HuH-7.5 (cell line): ENCODE results near the gene TXNRD1.

Source experiments
- DNase-seq: peaks from one replicate; pipeline ENCODE4 v3.0.0; 2011; ENCODE audit warnings: low spot score

The TXNRD1 gene

DNA sequence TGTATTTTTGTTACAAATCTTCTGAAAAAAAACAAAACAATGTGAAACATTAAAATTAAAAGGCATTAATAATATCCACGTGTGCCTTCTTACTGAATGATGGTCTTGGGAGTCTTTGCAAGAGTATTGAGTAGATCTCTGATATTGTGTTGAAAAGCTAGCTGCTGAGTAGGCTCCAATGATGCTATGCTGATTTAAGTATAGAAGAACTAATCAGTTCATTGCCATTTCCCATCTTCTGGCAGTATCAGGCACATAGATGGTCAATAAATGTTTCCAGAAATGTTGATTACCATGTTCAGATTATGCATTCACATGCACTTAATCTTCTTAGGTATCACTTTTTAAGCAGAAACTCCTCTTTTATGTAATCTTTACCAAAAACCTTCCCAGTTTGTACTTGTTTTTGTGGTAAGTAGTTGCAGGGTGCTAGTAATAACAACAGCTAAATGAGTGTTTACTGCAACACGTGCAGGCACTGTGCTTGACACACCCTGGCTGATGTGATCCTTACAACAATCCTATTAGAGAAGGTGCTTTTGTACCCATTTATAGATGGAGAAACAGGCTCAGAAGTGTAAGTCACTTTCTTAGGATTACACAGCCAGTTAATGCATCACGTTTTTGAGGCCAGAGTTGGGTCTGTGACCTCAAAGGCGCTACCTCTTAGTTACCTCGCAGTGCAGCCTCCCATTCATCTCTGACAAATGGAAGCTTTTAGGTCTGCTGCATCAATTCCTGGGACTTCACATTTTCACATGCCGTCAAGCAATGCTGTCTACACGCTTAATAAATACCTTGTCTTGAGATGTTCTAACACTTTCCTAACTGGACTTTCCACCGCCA, 134.9 kb downstream of the TXNRD1 start:
- no peak for DNase-seq

DNA sequence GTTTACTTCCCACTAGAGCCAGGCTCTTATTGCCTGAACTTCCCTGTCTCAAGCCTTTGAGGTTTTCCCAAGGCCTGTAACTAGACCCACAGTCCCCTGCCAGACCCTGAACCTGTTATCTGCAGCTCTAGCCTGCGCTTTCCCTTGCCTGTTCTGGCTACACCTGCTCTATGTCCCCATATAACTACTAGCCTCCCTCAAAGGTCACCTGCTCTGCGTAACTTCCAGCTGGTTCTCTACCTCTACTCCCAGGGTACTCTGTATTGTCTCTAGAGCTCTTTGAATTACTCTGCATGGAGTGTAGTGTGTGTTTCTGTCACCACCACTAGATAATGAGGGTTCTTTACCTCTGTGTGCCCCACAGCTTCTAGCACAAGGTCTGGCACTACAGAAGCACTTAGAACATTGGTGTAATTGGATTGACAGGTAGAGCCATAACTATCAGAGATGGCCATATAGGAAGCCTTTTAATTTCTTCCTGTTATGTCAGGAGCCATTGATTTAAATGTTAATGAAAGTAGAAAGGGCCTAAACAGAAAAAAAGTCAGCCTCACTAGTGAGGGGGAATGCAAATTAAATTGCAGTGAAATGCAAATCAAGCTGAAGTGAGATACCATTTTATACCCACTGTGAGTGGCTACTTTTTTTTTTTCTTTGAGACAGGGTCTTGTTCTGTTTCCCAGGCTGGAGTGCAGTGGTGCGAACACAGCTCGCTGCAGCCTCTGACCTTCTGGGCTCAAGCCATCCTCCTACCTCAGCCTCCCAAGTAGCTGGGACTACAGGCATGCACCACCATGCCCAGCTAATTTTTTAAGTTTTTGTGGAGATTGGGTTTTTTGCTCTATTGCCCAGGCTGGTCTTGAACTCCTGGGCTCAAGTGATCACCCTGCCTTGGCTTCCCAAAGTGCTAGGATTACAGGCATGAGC, 135.7 kb downstream of the TXNRD1 start:
- no peak for DNase-seq

DNA sequence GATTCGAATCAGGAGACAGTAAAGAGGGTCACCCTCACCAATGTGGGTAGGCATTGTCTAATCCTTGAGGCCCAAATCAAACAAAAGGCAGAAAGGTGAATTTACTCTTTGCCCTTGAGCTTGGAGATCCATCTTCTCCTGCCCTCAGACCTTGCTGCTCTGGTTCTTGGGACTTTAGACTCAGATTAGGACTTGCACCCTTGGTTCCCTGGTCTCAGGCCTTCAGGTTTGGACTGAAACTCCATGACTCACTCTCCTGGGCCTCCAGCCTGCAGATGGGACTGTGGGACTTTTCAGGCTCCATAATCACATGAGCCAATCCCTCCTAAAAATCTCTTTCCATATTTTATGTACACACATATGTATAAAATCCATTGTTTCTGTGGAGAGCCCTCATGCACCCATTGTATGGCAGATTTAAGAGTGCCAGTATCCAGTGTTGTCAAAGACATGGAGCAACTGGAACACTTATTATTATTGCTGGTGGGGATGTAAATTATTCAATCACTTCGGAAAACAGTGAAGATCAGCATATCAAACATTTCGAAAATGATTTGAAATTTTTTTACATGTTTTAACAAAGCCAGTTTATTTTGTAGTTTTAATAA, 136.6 kb downstream of the TXNRD1 start:
- no peak for DNase-seq

DNA sequence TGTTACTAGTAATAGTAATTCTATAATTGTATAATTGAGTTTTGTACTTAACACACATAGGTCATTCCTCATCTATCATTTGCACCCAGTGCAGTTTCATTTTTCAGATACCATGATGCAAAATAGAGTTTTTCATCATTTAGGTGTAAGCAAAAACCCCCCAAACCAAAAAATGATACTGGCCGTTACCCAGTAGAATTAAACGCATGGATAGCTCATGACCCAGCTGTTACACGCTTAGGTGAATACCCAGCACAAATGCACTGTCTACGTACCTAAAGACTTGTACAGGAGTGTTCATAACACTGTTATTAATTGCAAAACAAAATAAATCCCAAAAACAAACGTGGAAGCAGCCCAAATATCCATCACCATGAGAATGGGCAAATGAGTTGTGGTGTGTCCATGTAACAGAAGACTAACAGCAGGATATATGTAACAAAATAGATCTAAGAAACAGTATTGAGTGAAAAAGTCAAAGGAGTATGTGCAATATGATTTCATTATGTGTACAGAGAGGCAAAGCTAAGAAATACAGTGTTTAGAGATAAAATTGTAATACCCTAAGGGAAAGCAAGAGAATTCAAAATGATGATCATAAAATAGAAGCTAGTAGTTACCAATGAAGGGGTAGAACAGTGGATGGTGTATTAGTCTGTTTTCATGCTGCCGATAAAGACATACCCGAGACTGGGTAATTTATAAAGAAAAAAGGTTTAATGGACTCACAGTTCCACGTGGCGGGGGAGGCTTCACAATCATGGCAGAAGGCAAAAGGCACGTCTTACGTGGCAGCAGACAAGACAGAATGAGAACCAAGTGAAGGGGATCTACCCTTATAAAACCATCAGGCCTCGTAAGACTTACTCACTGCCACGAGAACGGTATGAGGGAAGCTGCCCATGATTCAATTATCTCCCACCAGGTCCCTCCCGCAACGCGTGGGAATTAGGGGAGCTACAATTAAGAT, 137.7 kb downstream of the TXNRD1 start:
- DNase-seq = no peak

DNA sequence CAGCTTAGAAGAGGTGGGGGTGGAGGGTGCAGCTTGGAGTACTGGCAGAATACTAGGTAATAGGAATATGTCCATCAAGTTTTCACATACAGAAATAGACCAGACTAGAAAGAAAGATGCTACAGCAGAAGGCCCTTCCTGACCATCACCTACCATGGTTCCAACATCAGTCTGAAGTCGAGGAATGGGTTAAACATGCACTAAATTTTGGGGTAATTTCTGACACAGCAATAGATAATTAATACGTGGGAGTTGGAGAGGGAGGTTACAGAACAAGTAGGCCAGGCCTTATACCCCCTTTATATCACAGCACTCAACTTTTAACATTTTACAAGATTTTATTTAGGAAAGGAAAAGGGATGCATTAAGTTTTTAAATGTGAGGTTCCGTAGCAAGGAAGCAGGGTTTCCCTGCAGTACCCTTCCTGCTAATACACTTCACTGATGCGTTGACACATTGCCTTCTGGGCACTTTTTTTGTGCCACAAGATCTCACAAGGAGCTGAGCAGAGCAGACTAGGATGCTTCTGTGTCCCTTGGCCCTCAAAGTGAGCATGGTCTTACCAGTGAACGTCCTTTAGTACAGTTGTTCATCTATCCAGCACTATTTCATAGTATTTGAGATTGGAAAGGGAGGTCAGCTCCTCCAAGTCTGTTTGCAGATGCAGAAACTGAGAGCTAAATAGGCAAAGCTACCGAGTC, 138.7 kb downstream of the TXNRD1 start:
- no peak for DNase-seq

DNA sequence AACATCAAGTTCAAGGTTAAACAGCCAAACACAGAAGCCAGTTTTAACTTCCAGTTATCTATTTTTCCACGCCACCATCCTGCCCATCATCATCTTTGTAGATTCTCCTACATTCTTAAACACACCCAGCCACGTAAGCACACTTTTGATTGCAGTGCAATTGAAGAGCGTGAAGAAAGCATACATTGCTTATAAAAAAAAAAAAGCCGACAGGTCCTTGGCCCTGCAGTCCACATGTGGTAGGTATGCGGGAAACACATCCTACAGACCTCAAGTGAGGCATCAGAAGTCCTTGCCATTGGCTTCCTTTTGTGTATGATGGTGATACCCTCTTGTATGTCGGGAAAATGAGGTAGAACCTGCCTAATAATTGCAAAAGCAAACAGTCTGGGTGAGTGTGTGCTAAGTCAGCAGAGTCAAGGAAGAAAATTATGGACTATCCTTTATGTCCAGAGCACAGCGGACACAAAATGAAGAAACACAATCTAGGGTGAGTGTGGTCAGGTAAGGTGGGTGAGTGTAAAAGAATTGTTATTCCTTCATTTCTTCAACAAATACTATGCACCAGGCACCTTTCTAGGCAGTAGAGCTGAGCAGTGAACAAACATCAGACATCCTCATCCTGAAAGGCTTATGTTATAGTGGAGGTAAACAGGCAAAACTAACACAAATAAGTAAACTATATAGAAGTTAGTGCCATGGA, 139.4 kb downstream of the TXNRD1 start:
- no peak for DNase-seq

DNA sequence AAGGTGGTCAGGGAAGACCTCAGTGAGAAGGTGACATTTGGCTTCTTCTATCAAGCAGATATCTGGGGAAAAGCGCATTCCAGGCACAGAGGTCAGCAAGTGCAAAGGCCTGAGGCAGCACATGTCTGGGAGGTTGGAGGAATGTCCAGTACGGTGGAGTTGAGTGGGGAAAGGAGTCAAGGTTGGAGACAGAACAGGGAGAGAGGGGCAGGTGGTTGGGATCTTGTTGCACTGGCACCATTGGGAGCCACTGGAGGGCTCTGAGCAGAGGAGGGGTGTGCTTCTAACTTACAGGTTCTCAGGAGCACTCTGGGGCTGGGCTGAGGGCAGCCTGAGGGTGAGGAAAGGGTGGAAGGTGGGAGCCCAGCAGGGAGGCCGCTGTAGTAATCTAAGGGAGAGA, 140.1 kb downstream of the TXNRD1 start:
- DNase-seq = no peak

DNA sequence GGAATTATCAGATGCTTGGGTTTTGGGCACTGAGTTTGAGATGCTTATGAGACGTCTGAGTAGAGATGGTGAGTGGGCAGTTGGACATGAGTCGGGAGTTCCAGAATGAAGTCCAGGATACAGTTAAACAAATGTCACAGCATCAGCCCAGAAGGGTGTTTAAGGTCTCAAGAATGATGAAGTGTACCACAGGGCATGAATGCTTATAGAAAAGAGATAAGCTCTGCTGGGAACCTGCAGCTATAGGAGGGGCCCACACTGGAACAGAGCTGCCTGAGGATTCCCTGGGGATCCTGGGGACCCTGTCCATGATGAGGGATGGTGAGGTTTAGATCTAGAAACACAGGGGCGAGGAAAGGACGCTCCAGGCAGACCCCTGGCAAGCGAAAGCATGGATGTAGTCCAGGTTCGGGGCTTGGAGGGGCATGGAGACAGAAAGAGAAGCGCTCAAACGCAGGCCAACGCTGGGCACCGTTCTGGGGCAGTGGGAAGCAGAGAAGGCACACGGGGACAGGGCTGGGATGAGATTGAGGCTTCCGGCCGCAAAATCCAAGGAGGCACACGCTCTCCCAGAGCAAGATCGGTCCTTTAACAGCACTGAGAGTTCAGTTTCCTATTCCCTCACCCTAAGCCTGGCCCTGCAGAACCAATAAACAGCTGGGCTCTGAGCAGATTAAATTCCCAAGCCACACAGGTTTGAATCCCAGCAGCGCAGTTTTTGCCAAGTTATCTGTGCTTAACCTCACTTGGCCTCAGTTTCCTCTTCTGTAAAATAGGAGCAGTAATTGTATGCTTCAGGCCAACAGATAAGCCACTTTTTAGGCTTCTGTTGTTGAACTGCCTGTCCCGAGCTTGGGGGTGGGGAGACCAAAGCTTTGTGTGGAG, 140.9 kb downstream of the TXNRD1 start:
- DNase-seq = no peak

DNA sequence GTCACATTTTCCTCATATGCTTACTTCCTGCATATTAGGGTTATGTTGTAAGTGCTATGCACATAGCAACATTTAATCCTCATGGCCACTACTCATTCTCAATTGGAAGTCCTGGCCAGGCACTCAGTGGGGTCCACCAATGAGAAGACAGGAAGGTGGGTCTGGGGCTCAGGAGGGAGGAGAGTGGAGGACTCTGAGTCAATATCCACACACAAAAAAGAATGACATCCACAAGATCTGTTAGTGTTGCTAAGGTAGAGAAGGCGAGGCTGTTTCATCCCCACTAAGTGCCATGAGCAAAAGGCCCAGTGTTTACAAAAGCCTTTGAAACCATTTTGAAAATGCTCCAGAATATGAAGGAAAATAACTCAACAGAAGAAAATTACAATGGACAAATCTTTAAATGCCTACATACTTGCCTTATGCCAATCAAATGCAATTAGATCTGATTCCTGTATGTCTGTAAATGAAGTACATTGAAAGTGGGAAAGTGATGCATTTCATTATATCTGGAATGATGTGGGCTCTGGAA, 141.9 kb downstream of the TXNRD1 start:
- DNase-seq = no peak

DNA sequence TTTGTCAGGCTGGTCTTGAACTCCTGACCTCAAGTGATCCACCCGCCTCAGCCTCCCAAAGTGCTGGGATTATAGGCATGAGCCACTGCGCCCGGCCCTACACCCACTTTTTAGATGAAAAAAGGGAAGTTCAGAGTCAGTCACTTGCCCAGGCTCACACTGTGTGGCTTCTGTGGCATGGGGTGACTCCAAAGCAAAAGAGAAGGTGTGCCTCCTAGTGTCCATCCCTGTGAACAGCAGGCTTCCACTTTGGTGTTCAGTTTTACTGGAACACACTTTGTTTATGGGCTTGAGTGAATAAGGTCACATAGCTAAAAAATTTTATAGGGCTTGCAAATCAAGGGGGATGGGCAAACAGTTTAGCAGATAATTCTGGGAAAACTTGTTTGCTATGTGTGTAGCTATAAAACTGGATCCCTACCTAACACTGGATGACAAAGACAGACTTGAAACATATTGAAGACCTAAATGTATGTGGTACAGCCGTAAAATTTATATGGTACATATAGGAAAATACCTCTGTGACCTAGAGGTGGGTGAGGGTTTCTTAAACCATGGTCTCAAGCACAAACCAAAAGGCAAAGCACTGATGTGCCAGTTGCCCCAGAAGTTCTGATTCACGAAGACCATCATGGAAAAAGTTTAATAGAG, 142.9 kb downstream of the TXNRD1 start:
- peak; percentile 60 for DNase-seq

DNA sequence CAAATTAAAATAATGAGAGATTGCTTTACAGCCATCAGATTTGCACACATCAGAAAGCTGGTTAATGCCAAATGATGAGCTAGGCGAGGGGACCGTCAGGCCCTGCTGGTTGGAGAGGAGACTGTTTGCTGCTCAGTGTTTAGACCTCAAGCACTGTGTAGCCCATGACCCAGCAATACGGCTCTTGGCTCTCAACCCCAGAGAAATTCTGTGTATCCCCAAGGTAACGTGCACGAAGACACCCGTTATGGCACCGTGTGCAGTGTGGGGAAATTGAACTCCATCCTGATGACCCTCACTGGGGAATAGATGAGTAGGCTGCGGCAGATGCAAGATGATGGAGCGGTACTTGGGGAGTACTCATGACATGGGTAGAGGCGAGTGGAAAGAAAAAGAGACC, 143.6 kb downstream of the TXNRD1 start:
- no peak for DNase-seq

DNA sequence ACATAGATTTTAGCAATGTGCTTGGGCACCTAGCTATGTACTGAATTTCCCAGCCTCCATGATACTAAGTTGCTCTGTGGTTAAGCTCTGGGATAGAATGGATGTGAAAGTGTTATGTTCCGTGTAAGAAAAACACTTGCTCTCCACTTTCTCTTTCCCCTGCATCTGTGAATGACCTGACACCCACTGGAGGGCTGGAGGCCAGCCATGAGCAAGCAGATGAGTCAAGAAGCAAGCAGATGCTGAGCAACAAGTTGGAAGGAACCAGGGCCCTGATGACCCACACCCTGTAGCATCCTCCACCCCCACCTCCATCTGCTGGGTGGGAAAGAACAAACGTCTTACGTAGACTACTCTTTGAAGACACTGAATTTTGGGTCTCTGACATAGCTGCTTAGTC, 144.6 kb downstream of the TXNRD1 start:
- DNase-seq = no peak

DNA sequence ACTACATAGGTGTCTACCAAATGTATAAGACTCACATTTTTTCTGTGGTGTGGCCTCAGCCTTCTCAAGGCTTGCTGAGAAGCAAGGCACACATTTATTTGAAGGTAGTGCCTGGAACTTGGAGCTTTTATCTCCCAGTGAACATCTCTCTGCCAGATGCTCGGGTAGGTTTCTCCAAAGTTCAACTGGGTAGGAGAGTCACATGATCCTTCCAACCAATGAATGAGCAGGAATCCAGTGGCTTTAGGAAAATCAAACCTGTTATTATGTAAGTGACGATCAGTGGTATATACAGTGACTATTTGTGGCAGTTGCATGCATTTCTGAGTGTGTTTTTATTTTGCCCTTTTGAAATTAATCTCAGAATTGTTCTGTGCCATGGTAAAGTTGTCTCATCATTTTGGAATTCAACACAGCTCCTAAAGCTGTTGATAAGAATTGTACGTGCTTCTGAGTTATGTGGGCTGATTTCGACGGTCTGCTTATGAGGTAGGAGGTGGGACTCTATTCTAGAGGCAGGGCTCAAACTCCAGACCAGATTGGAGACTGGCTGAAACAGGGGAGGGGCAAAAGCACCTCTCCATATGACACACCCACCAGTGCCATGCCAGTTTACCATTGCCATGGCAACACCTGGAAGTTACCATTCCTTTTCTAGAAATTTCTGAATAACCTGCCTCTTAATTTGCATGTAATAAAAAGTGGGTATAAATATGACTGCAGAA, 145.6 kb downstream of the TXNRD1 start:
- no peak for DNase-seq

DNA sequence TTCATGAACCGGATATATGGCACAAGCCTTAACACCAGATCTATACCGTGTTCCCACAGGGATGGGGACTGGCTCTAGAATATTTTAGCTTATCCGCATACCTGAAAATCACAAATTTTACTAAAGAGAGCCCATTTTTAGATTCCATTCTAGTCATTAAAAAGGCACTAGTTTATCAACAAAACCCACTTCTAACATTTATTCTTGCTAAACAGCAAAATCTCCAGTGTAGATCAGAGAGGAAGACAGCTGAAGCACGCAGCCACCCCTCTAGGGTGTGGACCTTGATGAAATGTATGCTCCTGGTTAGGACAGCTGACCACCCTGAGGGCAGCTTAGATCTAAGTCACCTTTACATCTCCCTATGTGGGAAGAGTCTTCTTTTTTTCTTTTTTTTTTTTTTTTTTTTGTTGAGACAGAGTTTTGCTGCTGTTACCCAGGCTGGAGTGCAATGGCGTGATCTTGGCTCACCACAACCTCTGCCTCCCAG, 150.4 kb downstream of the TXNRD1 start:
- DNase-seq = no peak

DNA sequence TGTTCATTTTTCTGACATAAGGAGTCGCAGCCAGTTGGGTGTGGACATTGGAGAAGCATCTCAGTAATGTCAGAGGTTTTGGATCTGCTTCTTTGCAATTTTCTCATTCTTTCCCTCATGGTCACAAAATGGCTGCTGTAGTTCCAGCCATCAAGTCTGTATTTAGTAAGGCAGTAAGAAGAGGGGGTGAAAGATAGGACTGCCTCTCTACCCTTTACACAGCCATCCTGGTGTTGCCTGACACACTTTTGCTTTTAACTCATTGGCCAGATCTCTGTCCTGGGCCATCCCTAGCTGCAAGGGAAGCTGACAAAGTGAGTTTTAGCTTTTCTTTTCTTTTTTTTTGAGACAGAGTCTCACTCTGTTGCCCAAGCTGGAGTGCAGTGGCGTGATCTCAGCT, 154.1 kb downstream of the TXNRD1 start:
- DNase-seq = no peak

DNA sequence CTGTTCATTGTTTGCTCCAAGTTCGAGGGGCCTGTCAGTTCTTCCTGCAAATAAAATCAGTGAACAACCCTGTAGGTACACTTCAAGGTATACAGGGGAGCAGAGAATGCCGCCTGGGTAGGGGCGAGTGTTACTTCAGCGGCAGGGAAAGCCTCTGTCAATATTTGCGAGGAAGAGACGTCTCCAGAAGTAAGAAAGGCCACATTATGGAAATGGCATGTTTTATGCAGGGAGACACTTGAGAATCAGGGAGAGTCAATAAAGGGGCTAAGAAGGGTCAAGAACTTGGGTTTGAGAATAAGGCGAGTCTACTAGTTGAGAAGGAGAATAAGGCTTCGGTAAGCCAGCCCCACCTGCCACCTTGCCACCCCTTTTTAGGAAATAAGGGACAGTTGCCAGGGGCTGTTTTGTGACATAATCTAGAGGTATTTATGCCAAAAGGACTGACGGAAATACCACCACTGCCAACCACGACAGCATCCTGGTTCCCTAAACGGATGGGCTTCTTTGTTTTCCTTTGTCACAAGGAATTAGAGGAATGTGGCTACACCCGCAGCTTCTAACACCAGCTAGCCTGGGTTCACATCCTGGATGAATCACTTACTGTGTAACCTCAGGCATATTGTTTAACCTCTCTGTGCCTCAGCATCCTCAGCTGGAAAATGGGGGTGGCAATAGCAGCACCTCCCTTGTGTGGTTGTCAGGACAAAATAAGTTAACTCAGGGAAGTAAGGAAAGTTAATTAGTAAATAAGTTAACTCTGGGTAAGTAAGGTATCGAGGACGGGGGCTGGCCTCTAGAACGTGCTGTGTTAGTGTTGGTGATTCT, 155.7 kb downstream of the TXNRD1 start:
- DNase-seq = no peak
